IMR-90 (cell line): ENCODE data around the gene SPCS3. TPM values are rescaled to one million over a fixed set of nuclear protein-coding genes. Genes with fewer than 3 reads are reported as not detected.

Experiments
- ATAC-seq: fragments of 200-7000 bp; cut with Tn5 transposase; 2 replicates; pipeline ENCODE4 v1.9.1; 2020; ENCODE audit warnings: low read depth, mild to moderate bottlenecking, moderate library complexity
- BruUV-seq: library from RNA; stranded (reverse); fragments of 400-500 nt; replicated peaks from 2 replicates; lab custom pipeline; 2021; lab: Mats Ljungman, UMichigan
- CTCF ChIA-PET: fragments of 300-600 bp; formaldehyde crosslinking; extraction: SDS; loops from one replicate; lab custom pipeline; 2021; ENCODE audit warnings: antibody characterized with exemption; lab: Yijun Ruan, JAX
- POLR2A ChIA-PET: fragments of 300-600 bp; sonication (Branson Sonifier 250); formaldehyde crosslinking; loops from one replicate; lab custom pipeline; 2022; ENCODE audit warnings: antibody characterized with exemption; ENCODE audit not compliant: unreplicated experiment; lab: Charles Lee
- DNase-seq: peaks from one replicate; pipeline ENCODE4 v3.0.0; 2013
- H2AFZ ChIP-seq: replicated peaks from 2 replicates; pipeline ENCODE3; 2013; ENCODE audit warnings: low read length, mild to moderate bottlenecking; ENCODE audit not compliant: poor library complexity
- H2AK5ac ChIP-seq: 2 replicates; pipeline ENCODE4 v1.6.1; 2013; ENCODE audit warnings: low read depth, low read length, inconsistent platforms
- H2AK9ac ChIP-seq: replicated peaks from 2 replicates; pipeline ENCODE3; 2013; ENCODE audit warnings: mild to moderate bottlenecking, low read depth, low read length, moderate library complexity; ENCODE audit not compliant: poor library complexity
- H2BK120ac ChIP-seq: 2 replicates; pipeline ENCODE4 v1.6.1; 2013; ENCODE audit warnings: low read depth, low read length, inconsistent platforms
- H2BK15ac ChIP-seq: 3 replicates; pipeline ENCODE4 v1.6.1; 2013; ENCODE audit warnings: low read depth, low read length, inconsistent platforms
- H2BK20ac ChIP-seq: 2 replicates; pipeline ENCODE4 v1.6.1; 2013; ENCODE audit warnings: low read depth, mild to moderate bottlenecking, inconsistent platforms, low read length, moderate library complexity
- H2BK5ac ChIP-seq: 2 replicates; pipeline ENCODE4 v1.6.1; 2013; ENCODE audit warnings: mild to moderate bottlenecking, low read depth, low read length, inconsistent platforms; ENCODE audit not compliant: poor library complexity, severe bottlenecking
- H3K14ac ChIP-seq: replicated peaks from 2 replicates; pipeline ENCODE4 v1.6.1; 2013; ENCODE audit warnings: low read depth, low read length, inconsistent platforms
- H3K18ac ChIP-seq: 2 replicates; pipeline ENCODE4 v1.6.1; 2013; ENCODE audit warnings: low read depth, low read length, control low read depth
- H3K23ac ChIP-seq: 2 replicates; pipeline ENCODE4 v1.6.1; 2013; ENCODE audit warnings: low read depth, low read length, inconsistent platforms
- H3K27ac ChIP-seq: 2 replicates; pipeline ENCODE4 v1.5.1; 2013; ENCODE audit warnings: mild to moderate bottlenecking, control low read depth, low read length; ENCODE audit not compliant: insufficient read depth
- H3K27me3 ChIP-seq: 2 replicates; pipeline ENCODE4 v1.6.1; 2013; ENCODE audit warnings: low read length; ENCODE audit not compliant: control insufficient read depth, insufficient read depth
- H3K36me3 ChIP-seq: 2 replicates; pipeline ENCODE4 v1.6.1; 2013; ENCODE audit warnings: low read length, mixed read lengths; ENCODE audit not compliant: control insufficient read depth, insufficient read depth
- H3K4ac ChIP-seq: 2 replicates; pipeline ENCODE4 v1.6.1; 2013; ENCODE audit warnings: low read depth, low read length, inconsistent platforms
- H3K4me1 ChIP-seq: 2 replicates; pipeline ENCODE4 v1.6.1; 2013; ENCODE audit warnings: low read length, mixed read lengths; ENCODE audit not compliant: control insufficient read depth, insufficient read depth
- H3K4me2 ChIP-seq: 2 replicates; pipeline ENCODE4 v1.6.1; 2013; ENCODE audit warnings: low read depth, mild to moderate bottlenecking, control low read depth, low read length, moderate library complexity
- H3K4me3 ChIP-seq: 2 replicates; pipeline ENCODE4 v1.5.1; 2013; ENCODE audit warnings: low read depth, mild to moderate bottlenecking, control low read depth, low read length, moderate library complexity; ENCODE audit not compliant: insufficient read depth
- H3K56ac ChIP-seq: 2 replicates; pipeline ENCODE4 v1.6.1; 2013; ENCODE audit warnings: low read length, inconsistent platforms; ENCODE audit not compliant: insufficient read depth; ENCODE audit errors: extremely low read depth
- H3K79me1 ChIP-seq, 2 experiments: 2 replicates each; pipeline ENCODE4 v1.6.1; 2013; ENCODE audit warnings: low read length in 2 of 2, inconsistent platforms in 1 of 2, low read depth in 1 of 2
- H3K9ac ChIP-seq: 2 replicates; pipeline ENCODE4 v1.6.1; 2013; ENCODE audit warnings: low read depth, low read length, control low read depth
- H3K9me1 ChIP-seq: 2 replicates; pipeline ENCODE4 v1.6.1; 2013; ENCODE audit warnings: low read length, inconsistent platforms; ENCODE audit not compliant: insufficient read depth
- H3K9me3 ChIP-seq: 2 replicates; pipeline ENCODE4 v1.6.1; 2013; ENCODE audit warnings: low read length; ENCODE audit not compliant: control insufficient read depth, insufficient read depth
- H4K20me1 ChIP-seq: 2 replicates; pipeline ENCODE4 v1.6.1; 2013; ENCODE audit warnings: low read length, inconsistent platforms; ENCODE audit not compliant: insufficient read depth
- H4K5ac ChIP-seq: 2 replicates; pipeline ENCODE4 v1.6.1; 2013; ENCODE audit warnings: mild to moderate bottlenecking, low read depth, low read length, control low read depth
- H4K8ac ChIP-seq, 2 experiments: 2 replicates each; pipeline ENCODE4 v1.6.1; 2013; ENCODE audit warnings: low read depth in 2 of 2, low read length in 2 of 2, control low read depth in 1 of 2, inconsistent platforms in 1 of 2
- H4K91ac ChIP-seq: 2 replicates; pipeline ENCODE4 v1.6.1; 2013; ENCODE audit warnings: low read depth, low read length, inconsistent platforms; ENCODE audit not compliant: insufficient read depth
- BHLHE40 ChIP-seq: fragments of 150-350 bp; IDR thresholded peaks from 2 replicates; pipeline ENCODE4 v1.6.1; 2016; ENCODE audit warnings: mild to moderate bottlenecking, low read depth, low read length
- CEBPB ChIP-seq: IDR thresholded peaks from 2 replicates; pipeline ENCODE4 v1.6.1; 2012; ENCODE audit warnings: low read depth, low read length, improper control_type of control experiment
- MAFK ChIP-seq: IDR thresholded peaks from 2 replicates; pipeline ENCODE4 v1.6.1; 2012; ENCODE audit warnings: low read depth, low read length, improper control_type of control experiment
- MXI1 ChIP-seq: IDR thresholded peaks from 2 replicates; pipeline ENCODE4 v1.6.1; 2012; ENCODE audit warnings: low read depth, mild to moderate bottlenecking, low read length, moderate library complexity, borderline replicate concordance
- POLR2A ChIP-seq: IDR thresholded peaks from 2 replicates; pipeline ENCODE4 v1.6.1; 2012; ENCODE audit warnings: mild to moderate bottlenecking, low read depth, low read length
- RAD21 ChIP-seq: IDR thresholded peaks from 2 replicates; pipeline ENCODE4 v1.6.1; 2012; ENCODE audit warnings: low read length, improper control_type of control experiment
- WGBS, 2 experiments: methylation state at CpG; one replicate each; pipeline versions ENCODE4 v1.1.5 to v1.1.7; 2013; ENCODE audit warnings: missing lambda C conversion rate in 2 of 2; ENCODE audit not compliant: insufficient read length in 1 of 2; ENCODE audit errors: extremely low coverage in 2 of 2; 5-methylcytosine and 5-hydroxymethylcytosine counted together
- dilution Hi-C: fragments of 300-500 bp; cut with HindIII; formaldehyde crosslinking; loops from one replicate; pipeline ENCODE4 v1.14.3; 2018; ENCODE audit warnings: low sequenced_read_pairs; ENCODE audit not compliant: unreplicated experiment
- in situ Hi-C: fragments of 300-500 bp; cut with MboI; formaldehyde crosslinking; loops from 3 replicates; pipeline ENCODE4 v1.14.3; 2019; ENCODE audit warnings: low sequenced_read_pairs, inconsistent platforms, mixed read lengths
- intact Hi-C: fragments of 100-400 bp; cut with micrococcal nuclease; formaldehyde crosslinking; loops from 2 replicates; pipeline ENCODE4 v1.10.0; 2022
- polyA plus RNA-seq, 3 experiments: library from polyadenylated mRNA; depleted of rRNA; stranded (reverse); fragments of >200 nt; gene quantifications; 2 replicates each; pipeline ENCODE4 v1.2.3, GENCODE V29; 2012; ENCODE audit warnings: low replicate concordance in 1 of 3
- total RNA-seq: library from RNA; depleted of rRNA; stranded (reverse); fragments of >200 nt; gene quantifications from 2 replicates; pipeline ENCODE4 v1.2.3, GENCODE V29; 2012

SPCS3 gene
- total and polyA plus RNA-seq, 2 of the 4 experiments (the other 2 are of a cell fraction) = 41.6 to 77.4 TPM

- H4K5ac ChIP-seq = no peak overlapping the region
- H2BK20ac ChIP-seq = no peak overlapping the region
- H2BK15ac ChIP-seq = no peak overlapping the region
- no peaks in the 10 kb centered on the region for H3K79me1 ChIP-seq
- H2AFZ ChIP-seq = no peak overlapping the region
- TF ChIP-seq CEBPB (no peak), POLR2A (no peak), MXI1 (no peak), MAFK (no peak), BHLHE40 (no peak), RAD21 (no peak)
- no peak overlapping the region for H3K9ac ChIP-seq
- BruUV-seq = no TSS peak
- no peak overlapping the region for H3K56ac ChIP-seq
- H4K91ac ChIP-seq = no peak overlapping the region
- no peak overlapping the region for H2BK5ac ChIP-seq
- no peaks in the 10 kb centered on the region for H3K9me3 ChIP-seq
- peaks cover 3% of the 10 kb centered on the region; the same call in 1 of the 2 replicates for H3K9me1 ChIP-seq
- H4K8ac ChIP-seq = peak overlapping the region in 1 of 2 experiments; percentile 17; a peak in 1 of 4 replicates
- DNase-seq (no peak), ATAC-seq (no peak)
- H3K4ac ChIP-seq = no peak overlapping the region
- intact Hi-C loops = no loop called here
- no peak overlapping the region for H3K4me2 ChIP-seq
- CTCF ChIA-PET = no interaction called here
- H2BK120ac ChIP-seq = no peak overlapping the region
- H3K18ac ChIP-seq = no peak overlapping the region
- WGBS, 2 experiments = 85% methylated on average over 5 of the region's 6 CpGs; no CpG with 5 or more reads in 1 of the 2 experiments
- no peaks in the 10 kb centered on the region for H3K36me3 ChIP-seq
- H2AK9ac ChIP-seq = no peak overlapping the region
- H3K23ac ChIP-seq = no peak overlapping the region
- H3K14ac ChIP-seq = no peak overlapping the region
- in situ Hi-C loops = no loop called here
- POLR2A ChIA-PET = no interaction called here
- no peak overlapping the region for H3K4me3 ChIP-seq
- H3K27ac ChIP-seq = no peak overlapping the region
- H3K4me1 ChIP-seq = peaks cover 5% of the 10 kb centered on the region
- H2AK5ac ChIP-seq = no peak overlapping the region
- no peaks in the 10 kb centered on the region for H3K27me3 ChIP-seq
- H4K20me1 ChIP-seq = no peaks in the 10 kb centered on the region
- dilution Hi-C loops = no loop called here
Observed at GRCh38 chr4:176298664-176299063, 21.1 kb upstream of the SPCS3 start.
